ENCODE measurements around the gene KCNQ1. TPM values are rescaled to one million over a fixed set of nuclear protein-coding genes. Genes with fewer than 3 reads are reported as not detected.

Gene KCNQ1
- polyA plus RNA-seq, 1 of the 3 experiments (the other 2 are of a cell fraction), result 0.05 TPM

- TF ChIP-seq REST (IDR thresholded peaks at IDR 0.05; ENCODE audit: low read depth, low read length) (no peak), ZBTB33 (IDR thresholded peaks at IDR 0.05; ENCODE audit: borderline replicate concordance, low read depth) (no peak), TEAD4 (IDR thresholded peaks at IDR 0.05; ENCODE audit: borderline replicate concordance, insufficient read depth) (no peak), GABPA (IDR thresholded peaks at IDR 0.05; ENCODE audit: low read depth) (no peak), FOSL2 (IDR thresholded peaks at IDR 0.05; ENCODE audit: borderline replicate concordance, low read depth) (no peak), RAD21 (IDR thresholded peaks at IDR 0.05; ENCODE audit: low read length) (no peak), EZH2phosphoT487 (IDR thresholded peaks at IDR 0.05; ENCODE audit: borderline replicate concordance, low read depth) (no peak), TAF1 (IDR thresholded peaks at IDR 0.05; ENCODE audit: borderline replicate concordance, low read depth, low read length) (no peak), POLR2AphosphoS5 (IDR thresholded peaks at IDR 0.05; ENCODE audit: low read depth, low read length) (no peak), ELF1 (IDR thresholded peaks at IDR 0.05) (no peak)
These were observed 225.8 kb downstream of the KCNQ1 start (continued) for GRCh38 chr11:2670541-2671100.

- H3K4me2 ChIP-seq, result no peak overlapping the region
- TF ChIP-seq POLR2AphosphoS5 (IDR thresholded peaks at IDR 0.05; ENCODE audit: low read depth, low read length) (no peak), RCOR1 (IDR thresholded peaks at IDR 0.05; ENCODE audit: low read length) (no peak), REST (IDR thresholded peaks at IDR 0.05; ENCODE audit: low read depth, low read length) (no peak), USF1 (IDR thresholded peaks at IDR 0.05; ENCODE audit: borderline replicate concordance, low read depth) (no peak), GABPA (IDR thresholded peaks at IDR 0.05; ENCODE audit: low read depth) (no peak), NFIC (IDR thresholded peaks at IDR 0.05; ENCODE audit: borderline replicate concordance) (no peak), YY1 (IDR thresholded peaks at IDR 0.05; ENCODE audit: low read depth) (no peak)
- no peaks in the 10 kb centered on the region for H3K9me2 ChIP-seq
- H3K27me3 ChIP-seq (ENCODE audit: insufficient read depth), result no peaks in the 10 kb centered on the region
- H4K20me1 ChIP-seq (ENCODE audit: insufficient read depth), result no peaks in the 10 kb centered on the region
- no peak for DNase-seq
- H3K4me3 ChIP-seq (ENCODE audit: low read depth in 2 of 2, low read length in 1 of 2), result no peak overlapping the region
- ChIA-PET POLR2A (no interaction called here), CTCF (interaction anchor here (0.8 to 9.2 kb wide), 6 partner anchors 23 to 220 kb away, joined by 3 to 64 read pairs (median 4); no protein-coding TSS in a partner anchor)
- peaks cover 2% of the 10 kb centered on the region; the same call in 1 of the 2 replicates for H3K79me2 ChIP-seq (ENCODE audit: insufficient read depth)
- H3K9me3 ChIP-seq, result no peaks in the 10 kb centered on the region
- 48% methylated on average over 3 of the region's 3 CpGs for WGBS (ENCODE audit: low lambda C conversion rate)
- H3F3A ChIP-seq (replicated peaks; ENCODE audit: insufficient read depth), result no peaks in the 10 kb centered on the region
- H3K27ac ChIP-seq (ENCODE audit: low read depth in 2 of 2, low read length in 1 of 2), result no peak overlapping the region
- no peaks in the 10 kb centered on the region for H3K36me3 ChIP-seq (replicated peaks in 1 of 2; ENCODE audit: control insufficient read depth in 1 of 2, insufficient read depth in 2 of 2, low read length in 1 of 2)
- no peak overlapping the region for H2AFZ ChIP-seq (ENCODE audit: low read depth)
- peaks cover 0 to 67% of the 10 kb centered on the region in 2 experiments; a peak in 2 of 4 replicates for H3K4me1 ChIP-seq (ENCODE audit: control insufficient read depth in 1 of 2, insufficient read depth in 2 of 2, low read depth in 1 of 2, low read length in 1 of 2)
- no peak overlapping the region for H3K9ac ChIP-seq
These were observed 226.9 kb downstream of the KCNQ1 start for GRCh38 chr11:2671748-2672147.

Measured in SK-N-SH (cell line).